SU-DHL-6 (cell line): ENCODE measurements around the gene RSPO3.

ENCODE experiments used
- H2AFZ ChIP-seq: fragments of 200-600 bp; sonication (generic); 2 replicates; pipeline ENCODE4 v1.6.1; 2014; ENCODE audit warnings: low read depth, mild to moderate bottlenecking, moderate library complexity, mixed read lengths, antibody characterized with exemption, low read length; ENCODE audit not compliant: severe bottlenecking
- H3F3A ChIP-seq: fragments of 200-600 bp; shearing (Covaris generic); 2 replicates; pipeline ENCODE4 v1.6.0; 2016; ENCODE audit warnings: antibody characterized with exemption, mild to moderate bottlenecking; ENCODE audit not compliant: insufficient read depth
- H3K27ac ChIP-seq: fragments of 200-600 bp; sonication (generic); 2 replicates; pipeline ENCODE4 v1.5.1; 2016; ENCODE audit warnings: low read depth, mild to moderate bottlenecking, low read length, moderate library complexity, mixed read lengths
- H3K27me3 ChIP-seq: fragments of 200-600 bp; sonication (generic), shearing (Covaris generic); 2 replicates; pipeline ENCODE4 v1.6.0; 2014; ENCODE audit warnings: mild to moderate bottlenecking, low read length
- H3K36me3 ChIP-seq: fragments of 200-600 bp; sonication (generic); 2 replicates; pipeline ENCODE4 v1.6.1; 2014; ENCODE audit warnings: mild to moderate bottlenecking, low read length, mixed read lengths
- H3K4me2 ChIP-seq: fragments of 300-600, 200-600 bp; shearing (Covaris generic), sonication (generic); 2 replicates; pipeline ENCODE4 v1.6.0; 2014; ENCODE audit warnings: low read length, low read depth, mild to moderate bottlenecking; ENCODE audit not compliant: poor library complexity, severe bottlenecking
- H3K4me3 ChIP-seq: fragments of 200-600 bp; sonication (generic); 2 replicates; pipeline ENCODE4 v1.5.1; 2014; ENCODE audit warnings: antibody characterized with exemption, low read length, mild to moderate bottlenecking, mixed read lengths; ENCODE audit not compliant: insufficient read depth, poor library complexity, severe bottlenecking
- H3K79me2 ChIP-seq: fragments of 200-600 bp; sonication (generic); 2 replicates; pipeline ENCODE4 v1.6.1; 2014; ENCODE audit warnings: mild to moderate bottlenecking, low read length, moderate library complexity; ENCODE audit not compliant: insufficient read depth
- H3K9ac ChIP-seq: fragments of 200-600 bp; sonication (generic); 2 replicates; pipeline ENCODE4 v1.7.0; 2014; ENCODE audit warnings: mild to moderate bottlenecking, low read length
- H3K9me2 ChIP-seq: fragments of 200-600 bp; sonication (generic); replicated peaks from 2 replicates; pipeline ENCODE4 v1.6.1; 2014; ENCODE audit warnings: low read length; ENCODE audit not compliant: insufficient read depth
- H3K9me3 ChIP-seq: fragments of 200-600 bp; sonication (generic); 2 replicates; pipeline ENCODE4 v1.6.1; 2014; ENCODE audit warnings: low read length, mixed read lengths; ENCODE audit not compliant: insufficient read depth
- H4K20me1 ChIP-seq: fragments of 200-600 bp; sonication (generic); 2 replicates; pipeline ENCODE4 v1.6.1; 2014; ENCODE audit warnings: low read depth, mild to moderate bottlenecking, antibody characterized with exemption, low read length, moderate library complexity, mixed read lengths
- CTCF ChIP-seq: fragments of 200-600 bp; sonication (generic); IDR thresholded peaks from one replicate; pipeline ENCODE4 v1.5.1; 2017; ENCODE audit warnings: antibody characterized with exemption, mild to moderate bottlenecking, low read length, moderate library complexity; ENCODE audit not compliant: insufficient read depth, poor library complexity, severe bottlenecking
- EZH2phosphoT487 ChIP-seq: fragments of 200-600 bp; sonication (generic), shearing (Covaris generic); conservative IDR thresholded peaks from 2 replicates; pipeline ENCODE4 v1.6.1; 2018; ENCODE audit warnings: mild to moderate bottlenecking, antibody characterized with exemption, low read length, moderate library complexity, mixed read lengths

RSPO3 gene

GRCh38 chr6:127080081-127080480 is 38.4 kb upstream of the RSPO3 start:
- no peak overlapping the region for H3K4me3 ChIP-seq
- H3K4me2 ChIP-seq: no peak overlapping the region
- TF ChIP-seq EZH2phosphoT487: no peak
- TF ChIP-seq CTCF: no peak
- H3K9me2 ChIP-seq: no peaks in the 10 kb centered on the region
- H2AFZ ChIP-seq: no peak overlapping the region
- H4K20me1 ChIP-seq: no peaks in the 10 kb centered on the region
- H3K27me3 ChIP-seq: no peaks in the 10 kb centered on the region
- H3K79me2 ChIP-seq: no peaks in the 10 kb centered on the region
- no peak overlapping the region for H3K27ac ChIP-seq
- no peak overlapping the region for H3K9ac ChIP-seq
- H3K9me3 ChIP-seq: no peaks in the 10 kb centered on the region
- no peaks in the 10 kb centered on the region for H3K36me3 ChIP-seq
- H3F3A ChIP-seq: no peaks in the 10 kb centered on the region

GRCh38 chr6:127083231-127083962 is 35.1 kb upstream of the RSPO3 start:
- TF ChIP-seq EZH2phosphoT487 (no peak), CTCF (no peak)
- no peaks in the 10 kb centered on the region for H3K36me3 ChIP-seq

GRCh38 chr6:127083963-127084310 is 34.5 kb upstream of the RSPO3 start:
- no peak overlapping the region for H3K4me2 ChIP-seq
- no peaks in the 10 kb centered on the region for H3K9me3 ChIP-seq
- no peaks in the 10 kb centered on the region for H3K9me2 ChIP-seq
- H3K9ac ChIP-seq: no peak overlapping the region
- H3K36me3 ChIP-seq: no peaks in the 10 kb centered on the region
- no peak overlapping the region for H2AFZ ChIP-seq
- no peak overlapping the region for H3K27ac ChIP-seq
- TF ChIP-seq EZH2phosphoT487 (no peak), CTCF (no peak)
- no peaks in the 10 kb centered on the region for H4K20me1 ChIP-seq
- H3K79me2 ChIP-seq: no peaks in the 10 kb centered on the region
- H3K27me3 ChIP-seq: no peaks in the 10 kb centered on the region
- no peak overlapping the region for H3K4me3 ChIP-seq
- no peaks in the 10 kb centered on the region for H3F3A ChIP-seq

More at GRCh38 chr6:127083231-127083962, 35.1 kb upstream of the RSPO3 start:
- Histone ChIP-seq H3K27ac (no peak overlapping the region), H3K9me2 (no peaks in the 10 kb centered on the region), H4K20me1 (no peaks in the 10 kb centered on the region), H3K4me2 (no peak overlapping the region), H3K79me2 (no peaks in the 10 kb centered on the region), H3K27me3 (no peaks in the 10 kb centered on the region), H3F3A (no peaks in the 10 kb centered on the region), H3K4me3 (no peak overlapping the region), H3K9me3 (no peaks in the 10 kb centered on the region), H3K9ac (no peak overlapping the region), H2AFZ (no peak overlapping the region)
